GM21528 (cell line): ENCODE results near the gene GPC4.

Source experiments
- ATAC-seq: cut with Tn5 transposase; IDR thresholded peaks from one replicate; pipeline ENCODE4 v1.9.1; 2021; ENCODE audit warnings: mild to moderate bottlenecking, moderate library complexity; ENCODE audit not compliant: unreplicated experiment, low FRiP score

The GPC4 gene

DNA sequence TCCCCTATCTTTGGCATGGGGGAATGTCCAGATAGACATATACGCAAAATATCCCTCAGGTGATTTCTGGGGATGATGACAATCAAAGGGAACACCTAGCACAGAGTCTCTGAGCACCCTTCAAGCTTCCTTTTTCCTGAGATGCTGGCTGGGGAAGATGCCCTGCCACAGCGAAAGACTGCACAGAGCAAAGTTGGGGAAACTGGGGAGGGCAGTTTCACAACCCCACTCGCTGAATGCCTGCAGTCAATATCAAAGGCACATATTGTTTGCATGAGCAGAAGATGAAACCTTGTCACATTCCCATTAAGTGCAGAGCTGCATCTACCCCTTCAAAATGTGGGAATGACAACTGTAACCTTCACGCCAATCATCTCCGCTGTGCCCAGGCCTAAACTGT lies 2.6 kb downstream of the GPC4 start:
- ATAC-seq = no peak

DNA sequence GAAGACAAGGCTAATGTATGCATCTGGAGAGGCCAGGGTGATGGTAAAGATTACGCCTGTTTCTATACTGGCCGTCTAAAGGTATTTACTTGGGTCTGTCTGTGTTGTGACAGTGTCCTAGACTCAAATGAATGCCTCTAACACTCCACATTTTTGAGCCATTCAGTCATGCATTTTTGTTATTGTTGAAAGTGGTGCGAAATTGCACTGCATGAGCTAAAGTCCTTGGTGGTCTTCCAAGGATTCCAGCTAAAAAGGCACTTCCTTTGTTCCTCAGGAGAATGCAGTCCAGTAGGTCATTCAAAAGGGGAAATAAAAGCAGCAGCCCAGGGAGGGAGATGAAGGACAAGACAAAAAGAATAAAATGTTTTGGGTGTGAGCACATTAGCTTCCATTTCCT lies 3.0 kb downstream of the GPC4 start:
- ATAC-seq = no peak

DNA sequence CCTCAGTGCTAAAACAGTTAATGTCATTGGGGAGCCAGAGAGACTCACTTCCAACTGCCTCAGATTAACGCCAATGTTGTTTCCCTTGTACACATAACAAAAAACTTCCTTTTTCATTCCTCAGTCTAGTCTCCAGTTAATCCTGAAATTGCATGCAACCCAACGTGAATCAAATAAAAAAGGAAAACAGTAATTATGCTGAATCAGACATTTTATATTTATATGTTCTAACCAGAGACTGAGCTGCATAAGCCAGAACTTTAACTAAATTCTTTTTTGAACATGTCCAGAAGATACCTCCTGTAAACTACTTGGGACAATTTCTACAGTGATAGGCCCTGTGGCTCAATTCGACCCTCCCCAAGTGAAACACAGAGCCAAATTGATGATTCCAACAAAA lies 4.7 kb downstream of the GPC4 start:
- no peak for ATAC-seq

DNA sequence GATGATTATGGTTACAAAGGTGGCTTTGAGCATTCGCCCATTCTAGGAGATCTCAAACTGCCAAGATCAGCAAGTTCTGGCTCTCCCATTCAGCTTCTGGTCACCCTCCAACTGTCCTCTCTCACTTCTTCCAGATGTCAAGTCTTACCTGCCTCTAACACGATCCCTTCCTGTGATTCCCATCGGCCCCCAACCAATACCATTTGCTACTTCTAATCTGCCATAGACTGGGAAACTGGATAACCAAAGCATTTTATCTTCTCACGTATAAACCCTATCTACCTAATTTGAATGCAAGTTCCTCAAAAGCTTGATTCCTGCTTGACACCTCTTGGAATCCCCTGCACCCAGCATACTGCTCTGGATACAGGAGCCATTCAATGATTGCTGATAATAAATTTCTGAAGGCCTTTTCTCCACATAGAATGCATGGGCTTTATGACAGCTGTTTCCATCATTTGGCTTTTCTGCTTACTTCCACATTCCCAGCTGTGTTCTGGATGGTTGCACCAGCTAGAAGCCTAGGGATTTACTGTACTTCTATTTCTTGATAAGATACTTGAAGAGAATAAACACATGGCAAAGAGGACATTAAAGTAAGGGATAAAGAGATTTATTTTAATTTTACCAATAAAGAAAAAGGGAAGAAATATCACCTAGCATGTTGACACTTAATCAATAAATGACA lies 9.6 kb downstream of the GPC4 start:
- no peak for ATAC-seq

DNA sequence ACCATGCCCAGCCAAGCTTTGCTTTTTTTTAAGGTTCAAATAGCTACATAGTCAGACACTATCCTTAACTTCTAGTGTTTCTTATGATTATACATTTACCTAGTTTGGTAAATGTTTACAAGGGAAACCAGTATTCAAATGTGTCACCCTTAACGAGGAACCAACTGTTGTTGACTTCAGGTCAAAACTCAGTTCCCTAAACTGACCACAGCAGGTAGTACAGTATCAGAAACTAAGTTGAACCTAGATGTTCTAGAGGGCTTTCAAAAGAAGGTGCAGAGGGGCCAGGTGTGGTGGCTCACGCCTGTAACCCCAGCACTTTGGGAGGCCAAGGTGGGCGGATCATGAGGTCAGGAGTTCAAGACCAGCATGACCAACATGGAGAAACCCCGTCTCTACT lies 11.3 kb downstream of the GPC4 start:
- ATAC-seq = no peak

DNA sequence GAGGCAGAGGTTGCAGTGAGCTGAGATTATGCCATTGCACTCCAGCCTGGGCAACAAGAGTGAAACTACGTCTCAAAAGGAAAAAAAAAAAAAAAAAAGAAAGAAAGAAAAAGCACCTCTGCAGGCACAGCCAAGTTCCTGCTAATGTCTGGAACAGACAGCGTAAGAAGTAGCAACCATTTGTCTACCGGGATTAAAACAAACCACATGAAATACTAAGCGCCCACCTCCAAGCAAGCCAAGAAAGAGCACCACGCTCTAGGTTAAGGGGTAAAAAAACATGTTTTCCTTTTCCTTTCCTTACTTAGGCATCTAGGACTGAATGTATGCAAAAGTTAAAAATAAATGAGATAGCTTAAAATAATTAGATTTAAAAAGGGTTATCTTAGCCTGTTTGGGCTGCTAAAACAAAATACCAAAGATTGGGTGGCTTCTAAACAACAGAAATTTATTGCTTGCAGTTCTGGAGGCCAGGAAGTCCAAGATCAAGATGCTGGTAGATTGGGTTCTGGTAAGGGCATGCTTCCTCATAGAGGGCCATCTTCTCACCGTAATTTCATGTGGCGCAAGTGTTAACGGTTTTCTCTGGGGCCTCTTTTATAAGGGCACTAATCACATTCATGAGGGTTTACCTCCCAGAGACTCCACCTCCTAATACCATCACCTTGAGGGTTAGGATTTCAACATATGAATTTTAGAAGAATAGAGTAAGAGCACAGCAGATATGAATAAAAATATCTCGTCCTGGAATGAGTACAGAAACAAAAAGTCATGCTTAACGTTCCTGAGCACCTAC lies 12.3 kb downstream of the GPC4 start:
- no peak for ATAC-seq

DNA sequence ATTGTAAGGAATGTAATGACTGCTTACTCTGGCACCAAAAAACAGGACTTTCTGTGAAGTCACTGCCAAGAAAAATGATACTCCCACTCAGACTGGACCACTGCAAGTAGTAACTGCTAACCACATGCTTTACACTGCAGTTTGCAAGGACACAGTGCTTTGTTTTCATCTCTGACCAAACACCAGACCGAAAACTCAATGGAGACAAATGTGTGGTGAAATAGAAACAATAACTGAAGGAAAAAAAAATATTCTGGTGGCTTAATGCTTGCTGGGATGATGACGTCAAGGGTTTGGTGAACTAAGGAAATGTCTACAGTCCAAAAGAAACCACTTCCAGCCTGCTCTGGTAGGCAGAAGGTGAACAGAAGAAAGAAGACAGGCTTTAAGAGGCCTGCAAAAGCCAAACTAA lies 13.2 kb downstream of the GPC4 start:
- no peak for ATAC-seq

DNA sequence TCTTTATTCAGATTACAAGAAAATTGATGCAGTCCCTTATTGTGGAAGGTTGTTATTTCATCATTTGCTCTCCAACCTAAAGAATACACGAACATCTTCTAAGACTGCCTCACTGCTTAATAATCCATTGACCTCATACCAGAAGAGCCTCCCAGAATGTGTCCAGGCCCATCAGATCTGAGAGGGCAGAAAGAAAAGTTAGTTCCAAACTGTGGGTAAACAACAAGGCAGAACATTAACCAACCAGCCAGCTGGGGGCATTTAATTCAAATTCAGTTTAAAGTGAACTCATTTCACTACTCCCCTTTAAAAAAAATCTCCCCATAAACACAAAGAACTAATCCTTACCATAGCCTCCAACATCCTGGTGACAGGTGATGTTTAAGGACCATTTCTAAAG lies 13.8 kb downstream of the GPC4 start:
- no peak for ATAC-seq

DNA sequence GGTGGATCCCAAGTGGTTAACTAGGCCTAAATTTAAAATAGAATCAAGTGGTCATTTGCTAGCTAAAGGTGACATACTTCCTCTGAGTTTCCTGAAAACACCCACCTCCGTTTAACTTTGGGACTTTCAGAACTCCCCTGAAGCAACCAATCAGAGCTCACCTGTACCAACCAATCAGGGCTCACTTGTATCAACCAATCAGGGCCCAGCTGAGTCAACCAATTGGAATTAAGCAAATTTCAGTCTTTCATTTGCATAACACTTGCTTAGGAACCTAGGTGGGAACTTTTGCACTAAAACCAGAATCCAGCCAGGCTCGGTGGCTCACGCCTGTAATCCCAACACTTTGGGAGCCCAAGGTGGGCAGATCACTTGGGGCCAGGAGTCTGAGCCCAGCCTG lies 15.9 kb downstream of the GPC4 start:
- ATAC-seq = no peak

DNA sequence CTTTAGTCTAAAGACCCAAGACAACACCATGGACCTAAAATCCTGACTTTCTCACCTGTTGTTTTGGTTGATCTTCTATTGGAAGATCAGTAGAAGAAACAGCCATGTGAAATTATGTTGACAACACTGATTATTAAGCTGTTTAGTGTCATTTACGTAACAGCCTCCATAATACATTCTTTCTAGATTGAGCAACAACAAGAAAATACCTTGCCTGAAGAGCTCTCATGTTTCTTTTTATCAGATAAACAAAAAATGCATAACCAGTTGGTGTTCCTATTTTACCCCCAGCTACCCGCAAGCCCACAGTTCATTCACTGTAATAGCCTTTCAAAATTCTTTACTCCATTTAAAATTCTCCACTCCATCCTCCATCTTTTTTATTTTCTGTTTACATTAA lies 20.5 kb downstream of the GPC4 start:
- ATAC-seq = no peak

DNA sequence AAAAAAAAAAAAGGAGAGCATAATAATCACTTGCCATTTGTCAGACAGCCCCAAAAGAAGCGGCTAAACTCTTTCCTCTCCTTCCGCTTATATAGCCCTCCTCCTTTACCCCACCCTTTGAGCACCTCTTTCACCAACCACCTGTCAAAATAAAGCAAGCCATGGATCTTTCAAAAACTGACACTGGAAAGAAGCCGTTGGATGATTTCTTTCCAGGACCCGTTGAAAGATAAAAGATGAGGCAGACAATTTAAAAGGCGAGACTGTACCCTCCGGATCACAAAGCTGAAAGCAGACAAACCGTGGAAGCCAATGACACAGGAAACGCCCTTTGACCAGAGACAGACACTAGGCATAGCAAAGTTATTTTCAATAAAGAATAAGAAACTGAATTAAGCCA lies 22.6 kb downstream of the GPC4 start:
- ATAC-seq = no peak

DNA sequence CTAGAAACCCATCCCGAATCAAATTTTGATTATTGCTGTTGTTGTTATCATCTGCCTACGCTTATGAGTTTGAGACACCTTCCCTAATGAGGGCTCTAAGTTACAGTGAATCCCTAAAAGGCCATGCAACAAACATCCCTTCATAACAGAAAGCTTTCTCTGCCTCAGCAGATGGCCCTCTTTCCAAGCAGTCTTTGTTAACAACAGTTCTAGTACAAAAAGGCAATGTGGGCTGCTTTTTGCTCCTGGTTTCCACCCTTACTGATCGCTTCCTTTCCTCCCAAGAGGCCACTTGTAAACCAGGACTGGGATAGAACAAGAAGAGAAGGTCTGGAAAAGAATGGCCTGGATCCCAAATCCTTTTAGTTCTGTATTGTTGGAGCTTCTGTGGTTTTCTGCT lies 24.2 kb downstream of the GPC4 start:
- ATAC-seq = no peak

DNA sequence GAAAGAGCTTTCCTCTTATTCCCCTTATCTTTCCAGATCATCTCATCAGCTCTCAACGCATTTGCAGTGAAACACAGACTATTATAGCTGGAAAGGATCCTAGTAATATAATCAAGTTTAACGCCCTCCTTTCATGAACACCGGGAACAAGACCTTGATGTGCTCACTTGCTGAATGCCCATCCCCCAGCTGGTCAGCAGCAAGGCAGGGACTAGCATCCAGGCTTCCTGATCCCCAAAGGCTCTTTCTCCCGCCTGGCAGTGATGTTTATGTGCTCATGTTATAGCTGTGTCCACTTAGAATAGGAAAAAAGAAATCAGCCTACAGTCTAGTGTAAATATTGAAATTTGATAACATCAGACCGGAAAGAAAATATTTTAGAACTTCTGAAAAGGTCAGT lies 24.6 kb downstream of the GPC4 start:
- no peak for ATAC-seq

DNA sequence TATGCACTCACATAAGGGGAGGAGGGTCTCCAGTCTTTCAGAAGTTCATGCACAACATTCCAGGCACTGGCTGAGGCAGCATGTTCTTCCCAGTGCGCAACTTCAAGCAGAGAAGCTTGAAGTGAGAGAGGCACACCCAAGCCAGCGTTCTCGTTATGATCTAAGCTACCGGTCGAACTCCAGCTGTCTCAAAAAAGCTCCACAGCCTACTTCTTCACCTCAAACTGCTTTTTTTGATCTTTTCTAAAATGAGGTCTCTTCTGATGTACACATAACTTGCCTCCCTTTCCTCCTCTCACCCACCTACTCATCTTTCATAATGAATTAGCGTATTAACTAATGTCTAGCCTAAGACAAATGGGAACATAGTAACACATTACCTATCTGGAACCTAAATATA lies 25.3 kb downstream of the GPC4 start:
- ATAC-seq = no peak

DNA sequence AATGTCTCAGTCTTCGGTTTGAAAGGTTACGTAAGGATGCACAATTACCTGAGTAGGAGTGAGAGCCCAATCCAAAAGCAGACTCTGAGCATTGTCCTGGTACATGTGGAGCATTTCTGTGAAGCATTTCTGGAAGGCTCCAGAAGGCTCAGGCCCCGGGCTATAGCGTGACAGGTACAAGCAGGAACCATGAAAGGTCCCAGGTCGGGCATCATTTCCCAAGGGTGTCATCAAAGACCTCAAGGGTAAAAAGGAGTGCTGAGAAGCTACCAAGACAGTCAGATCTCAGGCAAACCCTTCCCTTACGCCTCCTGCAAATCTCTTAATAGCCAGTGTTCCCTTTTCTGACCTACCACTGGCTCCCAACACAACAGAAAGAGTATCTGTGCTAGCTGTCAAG lies 30.8 kb downstream of the GPC4 start:
- no peak for ATAC-seq

DNA sequence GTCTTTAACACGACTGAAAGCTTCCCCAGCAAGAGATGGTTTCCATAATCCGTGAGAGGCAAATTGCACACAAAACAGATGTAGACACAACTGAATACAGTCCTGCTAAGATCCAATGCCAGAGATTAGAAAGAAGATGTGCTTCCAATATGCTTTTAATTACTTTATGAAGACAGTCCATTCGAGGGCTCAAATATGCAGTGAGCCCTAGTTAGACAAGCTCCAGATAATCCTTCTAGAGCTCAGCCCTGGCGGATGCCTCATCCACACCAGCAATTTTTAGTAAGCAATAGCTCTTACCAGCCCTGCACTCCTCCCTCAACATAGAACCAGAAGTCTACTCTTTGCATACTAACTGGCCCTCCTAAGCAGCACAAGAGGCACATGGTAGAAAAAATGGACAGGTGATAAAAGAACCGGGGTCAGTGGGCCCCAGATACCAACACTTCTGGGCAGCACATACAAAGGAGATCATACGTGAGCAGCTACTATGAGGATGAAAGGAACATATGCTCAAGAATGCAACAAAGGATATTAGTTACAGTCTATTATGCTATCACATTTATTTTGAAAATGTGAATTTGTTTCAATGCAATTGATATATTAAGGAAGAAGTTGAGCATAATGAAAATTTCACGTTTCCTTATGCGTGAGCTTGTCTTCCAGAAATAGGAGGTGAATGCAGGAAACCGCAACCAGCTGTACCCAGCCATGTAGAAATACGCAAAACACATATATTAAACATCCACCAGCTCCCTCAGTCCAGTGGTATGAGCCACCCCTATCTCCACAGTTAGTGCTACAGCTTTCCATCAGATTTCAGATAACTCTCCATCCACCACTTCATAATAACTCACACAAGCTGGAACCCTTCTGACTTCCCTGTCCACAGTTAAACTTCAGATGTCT lies 34.3 kb downstream of the GPC4 start:
- peak; percentile 74 for ATAC-seq

DNA sequence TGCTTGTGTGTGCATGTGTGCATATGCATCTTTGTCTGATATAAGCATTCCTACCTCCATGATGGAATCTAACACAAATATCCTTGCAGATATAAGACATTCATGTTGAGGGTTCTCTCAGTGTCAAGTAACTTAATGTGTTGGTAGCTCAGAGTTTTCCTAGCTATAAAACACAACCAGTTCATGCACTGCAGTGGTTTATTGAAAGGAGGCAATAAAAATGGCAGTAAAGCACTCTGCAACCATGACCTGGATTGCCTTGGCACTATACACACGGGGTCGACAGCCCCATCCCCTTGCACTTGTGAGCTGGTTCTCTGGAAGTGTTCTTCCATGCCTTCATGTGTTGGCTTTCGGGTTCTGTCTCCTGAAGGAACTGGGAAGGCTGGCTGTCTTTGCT lies 38.9 kb downstream of the GPC4 start:
- ATAC-seq = no peak

DNA sequence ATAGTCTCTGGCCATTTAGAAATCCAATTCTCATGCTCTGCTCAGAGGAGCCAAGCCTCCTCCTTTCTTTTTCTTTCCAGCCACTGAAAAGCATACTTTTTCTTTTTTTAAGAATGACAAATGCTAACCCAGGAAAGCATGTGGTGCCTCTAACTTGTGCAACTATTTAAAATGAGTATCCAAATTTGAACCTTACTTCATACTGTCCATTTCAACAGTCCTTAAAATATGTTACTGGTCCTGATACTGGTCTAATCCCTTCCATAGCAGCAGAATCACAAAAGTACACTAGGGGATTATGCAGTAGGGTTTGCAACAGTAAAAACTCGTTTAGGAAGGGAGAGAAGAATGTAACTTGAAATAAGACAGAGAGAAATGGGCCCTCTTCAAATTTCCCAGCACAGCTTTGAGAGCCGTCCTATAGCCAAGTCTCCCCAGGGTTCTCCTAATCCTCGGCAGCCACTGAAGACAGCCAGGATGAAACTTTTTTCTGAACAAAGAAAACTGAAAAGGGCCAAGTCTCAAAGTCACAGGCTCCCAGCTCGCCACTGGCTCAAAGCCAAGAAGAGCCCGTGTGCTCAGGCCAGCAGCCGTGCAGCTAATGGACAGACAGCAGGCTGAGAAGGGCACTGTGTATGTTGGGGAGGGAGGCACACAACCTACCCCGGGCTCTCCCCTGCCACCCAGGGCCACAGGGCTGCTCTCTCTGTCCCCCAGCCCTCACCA lies 39.5 kb downstream of the GPC4 start:
- no peak for ATAC-seq

DNA sequence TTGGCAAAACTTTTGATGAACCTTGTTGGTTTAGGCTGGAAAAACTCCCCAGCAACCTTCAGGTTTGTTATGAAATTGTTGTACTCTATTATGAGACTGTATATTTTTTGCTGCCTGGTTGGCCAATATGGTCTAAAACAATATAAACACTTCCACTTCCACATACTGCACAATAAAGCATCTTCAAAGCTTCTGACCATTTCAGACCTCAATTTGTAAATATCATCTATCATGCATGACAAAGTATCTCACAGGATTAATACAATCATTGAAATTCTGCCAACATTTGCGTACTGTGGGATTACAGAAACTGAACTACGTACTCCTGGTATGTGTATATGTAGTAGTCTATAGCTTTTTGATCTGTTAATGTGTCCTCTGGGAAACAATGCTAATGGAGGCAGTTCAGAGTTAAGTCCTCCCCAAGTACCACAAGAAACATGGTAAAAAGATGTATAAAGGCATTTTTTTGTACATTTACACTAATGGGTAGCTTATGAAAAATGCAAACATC lies 40.4 kb downstream of the GPC4 start:
- no peak for ATAC-seq

DNA sequence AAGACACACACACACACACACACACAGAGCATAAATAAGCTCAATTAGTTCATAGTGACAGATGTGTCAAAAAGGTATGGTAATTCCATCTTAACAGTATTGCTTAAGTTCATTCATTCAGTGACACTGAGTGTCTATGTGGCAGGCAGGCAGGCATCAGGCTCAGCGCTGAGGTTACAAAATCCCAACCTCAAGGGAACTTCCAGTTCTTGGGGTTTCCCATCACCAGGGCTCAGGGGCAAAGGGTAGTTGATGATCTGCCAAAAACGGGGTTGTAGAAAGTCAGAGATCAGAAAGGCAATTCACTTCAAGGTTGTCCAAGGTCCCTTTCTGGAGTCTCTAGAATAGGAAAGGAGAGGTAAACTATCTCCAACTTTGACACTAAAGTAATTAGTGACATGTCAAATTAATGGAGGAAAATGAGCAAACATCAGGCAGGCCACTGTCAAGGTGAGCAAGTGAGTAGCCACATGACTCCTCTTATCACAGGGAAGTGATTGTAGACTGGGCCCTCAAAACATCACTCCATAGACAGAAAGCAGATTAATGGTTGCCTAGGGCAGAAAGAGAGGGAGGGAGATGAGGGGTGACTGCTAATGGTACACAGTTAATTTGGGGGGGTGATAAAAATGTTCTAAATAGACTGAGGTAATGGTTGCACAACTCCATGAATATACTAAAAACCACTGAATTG lies 41.8 kb downstream of the GPC4 start:
- ATAC-seq = no peak
